SK-MEL-5 (cell line): ENCODE results near the gene ABHD5. TPM values are rescaled to one million over a fixed set of nuclear protein-coding genes. Genes with fewer than 3 reads are reported as not detected.

Source experiments
- DNase-seq: peaks from one replicate; pipeline ENCODE4 v3.0.0-alpha.2; 2016; ENCODE audit warnings: low read depth, low spot score
- in situ Hi-C: cut with HindIII; loops from 2 replicates; pipeline ENCODE4 v1.10.0; 2016; ENCODE audit warnings: low sequenced_read_pairs, high pct_unique_total_duplicates, low pct_unique_long_range_greater_than_20kb
- total RNA-seq: library from RNA; depleted of rRNA; stranded (reverse); fragments of >200 nt; shearing (Covaris generic); gene quantifications from 2 replicates; pipeline ENCODE4 v1.2.3, GENCODE V29; 2014

The ABHD5 gene
- total RNA-seq, 1 experiment from 2014 or later = 19.8 TPM

DNA sequence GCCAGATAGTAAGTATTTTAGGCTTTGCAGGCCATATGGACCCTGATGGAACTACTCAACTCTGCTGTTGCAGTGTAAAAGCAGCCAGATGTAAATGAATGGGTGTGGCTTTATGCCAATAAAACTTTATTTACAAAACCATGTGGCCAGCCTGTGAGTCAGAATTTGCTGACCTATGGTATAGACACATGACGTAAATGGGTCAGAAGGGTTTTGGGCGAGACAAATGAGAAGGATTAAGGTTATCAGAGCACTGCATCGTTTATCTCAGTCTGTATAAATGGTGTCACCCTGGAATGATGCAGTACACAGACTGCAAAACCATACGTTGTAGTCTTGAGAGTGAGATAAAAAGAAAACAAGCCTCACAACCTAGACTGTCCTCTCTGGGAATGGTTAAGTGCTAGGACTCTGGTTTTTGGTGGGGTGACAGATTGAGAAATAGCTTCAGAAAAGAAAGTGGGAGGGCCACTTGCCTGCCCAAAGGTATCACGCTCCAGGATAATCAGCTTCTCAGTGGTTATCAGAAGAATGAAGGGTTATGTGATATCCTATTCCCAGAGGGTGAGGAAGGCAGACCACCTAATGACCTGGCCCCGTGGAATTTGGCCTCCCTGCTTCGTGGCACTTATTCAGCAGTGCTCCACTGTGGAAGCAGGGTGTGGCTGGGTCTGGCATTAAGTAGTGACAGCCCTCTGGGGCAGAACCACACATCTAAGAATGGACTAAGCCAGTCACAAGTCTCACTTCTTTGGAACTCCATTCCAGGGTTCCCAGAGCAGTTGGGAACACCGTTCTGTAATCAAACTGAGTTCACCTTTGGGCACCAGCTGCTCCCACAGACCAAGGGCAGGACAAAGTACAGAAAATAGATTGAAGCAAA, 46.1 kb downstream of the ABHD5 start:
- in situ Hi-C loops = no loop called here
- no peak for DNase-seq

DNA sequence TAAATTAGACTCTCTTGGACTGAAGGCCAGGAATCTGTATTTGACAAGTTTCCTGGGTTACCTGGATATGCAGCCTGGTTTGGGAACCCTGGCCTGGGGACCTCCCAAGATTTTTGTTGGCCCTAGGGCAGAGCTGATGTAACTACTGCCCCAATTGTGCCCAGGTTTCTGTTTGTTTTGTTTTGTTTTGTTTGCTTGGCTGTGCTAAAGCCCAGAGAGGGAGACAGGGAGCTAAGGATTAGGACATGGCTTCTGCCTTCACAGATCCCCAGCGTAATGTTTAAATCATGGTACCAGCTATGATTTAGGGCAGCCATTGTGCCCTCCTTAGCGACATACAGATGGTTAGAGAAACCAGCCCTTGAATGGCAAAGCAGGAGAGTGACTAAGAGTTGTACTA, 47.6 kb downstream of the ABHD5 start:
- DNase-seq = no peak
- in situ Hi-C loops = no loop called here

DNA sequence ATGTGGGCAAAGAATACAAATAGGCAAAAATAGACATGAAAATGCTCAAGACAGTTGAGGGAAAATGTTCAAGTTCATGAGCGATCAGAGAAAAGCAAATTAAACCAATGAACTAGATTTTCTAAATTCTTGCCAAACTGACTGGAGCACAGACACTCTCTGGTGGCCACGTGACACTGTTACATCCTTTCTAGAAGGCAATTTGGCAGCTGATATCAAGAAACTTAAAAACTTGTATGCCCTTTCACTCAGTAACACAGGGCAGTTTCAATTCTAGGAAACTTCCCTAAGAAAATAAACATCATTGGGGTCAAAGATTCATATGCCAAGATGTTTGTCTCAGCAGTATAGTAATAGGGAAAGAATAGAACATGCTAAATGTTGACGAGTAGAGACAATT, 52.2 kb downstream of the ABHD5 start:
- in situ Hi-C loops = no loop called here
- DNase-seq = no peak

DNA sequence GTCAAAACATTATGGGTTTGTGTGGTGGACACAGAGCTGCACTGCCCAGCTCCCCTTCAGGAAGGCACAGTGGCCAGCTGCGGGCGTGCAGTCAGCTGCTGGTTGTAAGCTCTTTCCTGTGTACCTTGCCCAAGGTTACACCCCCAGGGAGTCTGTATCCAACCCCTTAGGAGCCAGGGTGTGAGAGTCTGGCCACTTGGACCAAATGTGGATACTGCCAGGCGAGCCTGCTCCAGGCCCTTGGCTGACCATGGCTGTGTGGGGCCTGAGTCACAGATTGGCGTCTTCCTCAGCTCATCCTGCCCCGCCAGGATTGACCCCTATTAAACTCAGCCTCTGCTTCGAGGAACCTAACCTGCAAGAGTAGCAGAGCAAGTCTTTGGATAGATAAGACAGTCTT, 56.9 kb downstream of the ABHD5 start:
- no peak for DNase-seq
- in situ Hi-C loops = no loop called here

DNA sequence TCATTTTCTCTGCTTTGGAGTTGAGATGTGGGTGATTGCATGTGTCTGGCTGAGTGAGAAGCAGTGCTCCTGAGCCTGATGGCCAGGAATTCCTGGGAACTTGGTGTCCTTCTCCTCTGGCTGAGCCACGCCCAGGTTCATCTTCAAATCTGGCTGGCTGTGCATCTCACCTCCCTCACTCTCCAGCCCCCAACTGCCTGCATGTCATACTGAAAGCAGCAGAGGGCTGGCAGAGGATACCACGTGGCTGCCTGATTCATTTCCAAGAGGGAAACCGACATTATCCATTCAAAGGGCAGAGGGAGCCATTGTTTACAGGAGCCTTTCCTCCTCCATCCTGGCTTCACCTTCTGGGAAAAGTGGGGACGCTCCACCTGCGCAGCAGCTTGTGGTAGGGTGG, 57.4 kb downstream of the ABHD5 start:
- DNase-seq = peak; percentile 39

DNA sequence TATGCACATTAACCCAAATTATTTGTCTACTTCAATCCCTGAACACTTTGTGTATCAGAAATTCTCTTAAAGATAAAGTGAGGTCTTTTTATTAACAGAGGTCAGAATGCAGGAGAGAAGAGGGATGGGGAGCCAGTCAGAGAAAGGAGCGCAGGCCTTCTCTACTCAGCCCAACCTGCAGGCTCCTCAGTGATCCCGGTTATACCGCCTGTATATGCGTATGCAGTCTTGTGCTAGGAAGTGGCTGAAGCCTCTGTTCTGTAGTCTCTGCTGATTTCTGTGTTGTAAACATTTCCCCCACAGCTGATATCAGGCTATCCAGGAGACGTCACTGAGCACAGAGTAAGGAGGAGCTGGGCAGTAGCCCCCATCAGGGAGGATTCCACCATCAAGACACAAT, 57.9 kb downstream of the ABHD5 start:
- in situ Hi-C loops = no loop called here
- DNase-seq = no peak

More for the DNA sequence above, 57.4 kb downstream of the ABHD5 start:
- in situ Hi-C loops = no loop called here

DNA sequence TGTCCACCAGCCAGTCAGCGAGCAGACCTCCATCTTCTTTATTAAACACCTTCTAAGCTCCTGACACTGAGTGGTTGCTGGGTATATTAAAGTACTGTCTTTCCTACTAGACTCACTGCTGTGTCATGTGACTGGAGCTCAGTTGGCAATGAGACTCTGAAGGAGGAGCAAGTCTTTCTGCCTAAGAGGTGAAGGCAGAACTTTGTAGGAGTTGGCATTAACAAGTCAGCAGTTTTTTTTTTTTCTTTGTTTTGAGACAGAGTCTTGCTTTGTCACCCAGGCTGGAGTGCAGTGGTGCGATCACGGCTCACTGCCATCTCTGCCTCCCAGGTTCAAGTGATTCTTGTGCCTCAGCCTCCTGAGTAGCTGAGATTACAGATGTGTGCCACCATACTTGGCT, 62.2 kb downstream of the ABHD5 start:
- DNase-seq = no peak
- in situ Hi-C loops = no loop called here

DNA sequence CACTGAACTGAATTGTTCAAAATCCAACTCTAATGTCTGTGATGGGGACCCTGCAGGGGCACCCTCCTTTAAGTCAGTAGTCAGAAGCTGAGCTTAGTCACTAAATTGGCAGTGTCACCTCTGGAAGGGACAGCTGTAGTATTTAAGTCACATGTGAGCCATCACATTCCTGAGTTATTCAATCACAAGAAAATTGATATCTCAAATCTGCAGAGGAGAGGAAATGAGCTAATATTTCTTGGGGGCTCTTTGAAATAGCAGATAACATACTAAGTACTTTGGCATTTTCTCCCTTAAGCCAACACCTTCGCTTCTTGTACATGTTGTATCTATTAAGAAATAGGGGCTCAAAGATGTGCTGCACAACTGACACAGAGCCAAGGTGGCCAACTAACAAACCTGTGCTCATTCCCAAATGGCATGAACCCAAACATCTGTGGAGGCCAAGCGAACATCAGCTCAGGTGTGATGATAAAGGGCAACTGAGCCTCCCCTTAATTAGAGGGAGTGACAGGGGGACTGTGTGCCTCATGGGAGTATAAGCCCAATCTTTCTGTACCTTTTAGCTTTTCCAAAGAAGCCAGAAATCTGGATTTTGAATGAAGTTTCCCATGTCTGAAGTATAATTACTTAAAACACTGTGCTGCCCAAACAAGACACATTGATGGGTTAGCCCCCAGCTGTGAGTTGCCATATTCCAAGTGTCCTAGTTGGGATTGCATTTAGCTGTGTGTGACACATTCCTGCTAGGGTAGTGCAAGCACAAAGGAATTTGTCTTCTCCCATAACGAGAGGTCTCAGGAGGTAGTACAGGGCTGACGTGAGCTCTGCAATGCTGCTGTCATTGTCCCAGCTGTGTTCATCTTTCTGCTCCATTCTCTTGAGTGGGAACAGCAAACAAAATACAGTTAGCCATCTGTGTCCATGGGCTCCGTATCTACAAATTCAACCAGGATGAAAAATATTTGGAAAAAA, 63.3 kb downstream of the ABHD5 start:
- in situ Hi-C loops = no loop called here
- DNase-seq = no peak

DNA sequence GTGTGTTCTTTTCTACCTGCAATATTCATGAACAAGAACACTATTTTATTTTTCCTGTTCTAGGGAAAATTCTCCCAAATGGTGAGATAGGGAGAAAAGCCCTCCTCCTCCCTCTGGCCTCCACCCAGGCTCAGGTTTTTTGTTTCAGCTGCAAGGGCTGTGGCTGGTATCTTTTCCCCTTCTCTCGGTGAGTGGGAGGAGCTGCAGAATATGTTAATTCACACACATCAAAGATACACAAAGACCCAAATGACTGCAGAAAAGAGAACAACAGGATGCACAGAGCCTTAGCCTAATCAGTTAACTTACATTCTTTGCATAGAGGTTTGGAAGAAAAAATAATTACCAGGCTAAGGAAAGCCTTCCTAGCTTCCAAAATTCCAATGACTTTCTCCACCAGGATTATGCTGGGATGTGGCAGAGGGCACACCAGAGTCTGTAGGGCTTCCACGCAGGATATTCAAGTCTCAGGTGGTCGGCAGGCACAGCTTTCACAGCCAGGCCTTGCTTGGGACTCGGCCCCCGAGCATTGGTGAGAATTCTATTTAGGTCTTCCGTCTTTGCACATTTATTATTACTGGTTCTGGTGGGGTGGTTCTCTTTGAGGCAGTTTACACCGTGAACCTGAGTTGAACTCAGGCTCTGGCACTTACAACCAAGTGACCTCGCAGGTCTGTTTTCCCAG, 64.9 kb downstream of the ABHD5 start:
- no peak for DNase-seq
- in situ Hi-C loops = no loop called here

DNA sequence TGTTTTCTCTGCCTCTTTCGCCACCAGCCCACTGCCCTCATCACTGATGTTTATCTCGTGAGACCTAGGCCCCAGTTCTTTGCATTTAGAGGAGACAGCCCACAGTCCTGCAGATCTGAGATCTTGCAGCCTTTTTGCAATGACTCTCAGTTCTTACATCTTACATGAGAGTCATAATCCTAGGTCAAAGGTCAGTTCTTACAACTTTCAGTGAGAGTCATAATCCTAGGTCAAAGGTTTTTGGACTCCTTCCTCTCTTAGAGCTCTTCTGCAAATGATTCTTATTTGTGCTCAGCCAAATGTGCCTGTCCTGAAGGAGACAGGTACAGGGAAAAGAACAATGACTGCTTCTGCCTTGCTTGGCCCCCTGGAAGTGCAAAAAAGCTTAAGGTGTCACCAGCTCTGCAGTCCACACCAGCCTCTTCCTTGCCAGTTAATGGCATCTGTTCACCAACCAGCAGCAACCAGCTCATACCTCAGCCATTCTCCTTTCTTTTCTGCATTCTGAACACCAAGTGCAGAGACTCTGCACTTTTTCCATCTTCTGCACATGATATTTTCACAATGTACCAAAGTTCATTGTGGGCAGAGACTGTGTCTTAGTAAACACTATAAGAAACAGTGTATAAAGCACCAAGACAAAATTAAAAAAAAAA, 67.1 kb downstream of the ABHD5 start:
- DNase-seq = no peak
- in situ Hi-C loops = no loop called here

DNA sequence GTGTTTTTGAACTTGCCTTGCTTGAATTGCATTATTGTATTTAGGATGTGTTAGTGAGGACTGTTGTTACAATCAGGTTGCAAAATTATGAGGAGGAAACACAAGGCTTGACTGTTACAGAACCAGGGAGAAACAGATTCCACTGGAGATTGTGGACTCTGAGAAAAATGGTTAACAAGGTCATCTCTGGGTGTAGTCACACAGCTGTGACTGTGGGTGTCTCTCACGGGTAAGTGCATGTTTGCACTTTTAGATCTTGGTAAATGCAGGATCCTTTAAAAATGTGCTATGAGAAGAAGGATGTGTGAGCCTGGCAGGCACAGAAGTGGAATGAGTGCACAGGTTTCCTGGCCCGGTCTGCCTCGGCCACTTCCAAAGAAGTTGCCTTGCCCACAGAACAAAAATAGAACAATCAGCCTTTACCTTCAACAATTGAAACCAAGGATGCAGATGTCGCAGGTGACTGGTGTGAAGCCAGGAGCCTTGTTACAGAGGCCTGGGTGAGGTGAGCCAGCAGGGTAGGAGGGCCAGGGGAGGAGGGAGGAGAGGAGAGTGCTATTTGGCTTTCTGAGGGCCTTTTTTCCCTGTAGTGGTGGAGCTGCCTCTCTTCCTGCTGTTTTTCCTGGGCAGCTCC, 68.0 kb downstream of the ABHD5 start:
- in situ Hi-C loops = no loop called here
- DNase-seq = no peak

DNA sequence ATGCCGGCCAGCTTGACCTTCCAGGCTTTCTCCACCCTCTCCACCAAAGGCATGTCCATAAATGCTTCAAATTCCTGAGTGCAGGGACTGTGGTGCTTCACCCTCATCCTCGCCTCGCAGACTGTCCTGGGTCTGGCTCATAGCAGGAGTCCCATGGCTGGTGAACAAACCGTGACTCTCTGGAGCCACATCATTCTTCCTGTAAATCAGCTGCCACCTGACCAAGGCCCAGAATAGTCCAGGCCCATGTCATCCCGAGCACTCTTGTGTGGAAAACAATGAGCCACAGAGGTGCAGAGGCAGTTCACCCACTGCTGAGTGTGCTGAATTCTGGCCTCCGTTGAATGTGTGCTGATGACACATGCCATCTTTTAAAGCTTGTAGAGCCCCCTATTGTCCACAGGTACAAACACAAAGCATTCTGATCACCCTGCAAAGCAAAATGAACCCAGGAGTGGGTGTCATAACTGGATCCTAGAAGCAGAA, 68.6 kb downstream of the ABHD5 start:
- peak; percentile 55 for DNase-seq
- in situ Hi-C loops = no loop called here

DNA sequence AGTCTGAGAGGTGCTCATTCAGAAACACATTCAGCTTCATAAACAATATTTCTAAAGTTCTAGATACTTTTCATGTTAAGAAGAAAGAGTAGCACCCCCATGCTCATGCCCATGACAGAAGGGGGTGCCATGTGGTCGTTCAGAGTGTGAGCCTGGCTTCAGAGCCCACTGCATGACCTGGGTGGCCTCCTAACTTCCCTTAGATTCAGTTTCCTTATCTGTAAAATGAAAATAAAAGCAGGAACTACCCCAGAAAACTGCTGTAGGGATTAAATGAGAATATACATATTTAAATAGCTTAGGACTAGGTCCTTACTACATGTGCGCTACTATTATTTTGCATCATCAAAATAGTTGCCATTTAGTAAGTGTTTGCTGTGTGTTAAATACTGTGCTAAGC, 69.2 kb downstream of the ABHD5 start:
- no peak for DNase-seq
- in situ Hi-C loops = no loop called here

DNA sequence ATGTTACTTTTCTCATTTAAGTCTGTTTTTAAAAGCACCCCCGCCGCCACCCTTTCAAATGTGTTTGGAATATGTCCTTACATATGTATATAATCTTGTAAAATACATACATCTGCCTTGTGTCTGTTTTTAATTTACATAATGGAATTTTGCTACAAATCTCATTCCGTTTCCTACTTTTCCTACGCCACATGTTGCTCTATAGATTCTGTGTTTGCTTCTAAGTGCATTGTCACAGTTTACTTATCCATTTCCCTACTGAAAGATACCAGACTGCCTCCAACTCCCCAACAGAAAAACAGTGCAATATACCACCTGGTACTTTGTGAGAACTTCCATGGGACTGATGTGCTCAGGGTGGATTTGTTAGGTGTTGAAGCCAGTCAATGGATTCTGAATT, 70.2 kb downstream of the ABHD5 start:
- in situ Hi-C loops = no loop called here
- no peak for DNase-seq

DNA sequence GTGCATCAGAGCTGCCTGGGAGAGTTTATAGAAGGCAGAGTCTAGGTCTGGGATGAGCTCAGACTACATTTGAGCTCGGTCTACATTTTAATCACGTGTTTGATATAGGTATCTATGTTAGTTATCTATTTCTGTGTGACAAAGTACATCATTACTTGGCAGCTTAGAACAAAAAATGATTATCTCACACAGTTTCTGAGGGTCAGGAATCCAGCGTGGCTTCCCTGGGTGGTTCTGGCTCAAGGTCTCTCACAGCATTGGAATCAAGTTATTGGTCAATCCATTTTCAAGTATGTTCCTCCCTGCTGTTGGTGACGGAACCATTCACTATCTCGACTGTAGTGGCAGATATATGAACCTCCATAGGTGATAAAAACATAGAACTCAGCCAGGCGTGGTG, 71.7 kb downstream of the ABHD5 start:
- in situ Hi-C loops = no loop called here
- no peak for DNase-seq

DNA sequence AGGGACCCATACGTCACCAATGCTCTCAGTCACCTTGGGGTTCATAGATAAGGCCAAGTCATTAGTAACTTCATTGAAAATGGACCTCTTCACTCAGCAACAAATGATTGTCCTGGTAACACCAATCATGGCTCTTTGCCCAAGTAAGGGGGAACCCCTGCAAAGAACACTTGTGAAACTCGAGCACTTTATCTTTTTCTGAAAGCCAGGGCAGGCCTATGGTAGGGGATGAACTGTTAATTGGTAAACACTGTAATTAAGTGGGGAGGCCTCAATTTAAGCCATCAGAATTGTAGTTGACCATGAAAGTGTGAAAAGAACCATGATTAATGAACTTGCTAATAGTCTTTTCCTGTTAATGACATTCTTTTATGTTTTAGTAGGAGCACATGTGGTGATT, 73.3 kb downstream of the ABHD5 start:
- in situ Hi-C loops = no loop called here

DNA sequence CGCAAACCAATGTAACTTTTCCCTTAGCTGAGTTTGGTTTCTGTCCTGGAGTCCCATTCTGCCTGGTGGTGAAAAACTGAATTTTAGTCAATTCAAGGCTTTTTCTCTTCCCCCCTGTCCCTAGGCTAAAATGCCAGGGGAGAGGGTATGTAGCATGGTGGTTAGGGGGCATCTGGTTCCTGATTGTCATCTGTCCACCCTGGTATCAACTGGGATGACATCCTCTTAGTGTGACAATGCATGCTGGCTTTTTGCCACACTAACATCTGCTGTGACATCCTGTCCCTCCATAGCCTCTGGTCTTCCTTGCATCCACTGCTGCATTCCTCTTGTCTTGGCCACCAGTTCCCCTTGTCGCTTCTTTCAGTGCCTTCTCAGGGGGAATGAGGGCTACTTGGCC, 73.7 kb downstream of the ABHD5 start:
- in situ Hi-C loops = no loop called here
- DNase-seq = no peak

More for the DNA sequence above, 73.3 kb downstream of the ABHD5 start:
- no peak for DNase-seq
